Amniotic epithelial cell (primary cell): ENCODE results near the gene BCL2.
"Not testable (repeated sequence)": the region's sequence is repeated elsewhere in the genome, so short reads cannot be mapped to it uniquely, and the experiment has no call there.

Experiments used
- DNase-seq: peaks from one replicate; pipeline ENCODE4 v3.0.0-alpha.2; 2010; ENCODE audit warnings: low read depth

Gene BCL2

DNA sequence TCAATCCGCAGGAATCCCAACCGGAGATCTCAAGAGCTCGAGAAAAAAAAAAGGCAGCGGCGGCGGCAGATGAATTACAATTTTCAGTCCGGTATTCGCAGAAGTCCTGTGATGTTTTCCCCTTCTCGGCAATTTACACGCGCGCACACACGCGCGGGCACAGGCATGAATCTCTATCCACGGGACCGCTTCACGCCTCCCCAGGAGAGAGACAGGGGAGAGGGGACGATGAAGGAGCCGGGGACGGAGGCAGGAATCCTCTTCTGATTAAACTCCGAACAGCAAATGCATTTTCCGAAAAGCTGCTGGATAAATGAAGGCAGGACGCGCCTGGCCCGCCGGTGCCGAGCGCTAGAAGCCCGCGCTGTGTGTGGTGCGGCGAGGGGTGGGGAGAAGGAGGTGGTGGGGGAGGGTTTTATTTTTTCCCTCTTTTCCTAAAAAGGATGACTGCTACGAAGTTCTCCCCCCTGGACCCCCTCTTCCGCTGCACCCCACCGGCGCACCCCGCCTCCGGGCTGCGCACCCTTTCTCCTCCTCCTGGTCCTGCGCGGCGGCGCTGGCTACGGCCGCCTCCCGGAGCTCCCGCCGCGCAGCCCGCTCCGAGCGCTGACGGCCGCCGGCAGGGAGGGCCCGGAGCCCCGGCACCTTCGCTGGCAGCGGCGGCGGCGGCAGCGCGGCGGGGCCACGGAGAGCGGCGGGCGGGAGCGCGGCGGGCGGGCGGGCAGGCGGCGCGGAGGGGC is at the start of gene BCL2:
TSS of gene BCL2 (minus strand) at position 387 of the 740 bp plus-strand sequence.
- DNase-seq: peak; percentile 13

DNA sequence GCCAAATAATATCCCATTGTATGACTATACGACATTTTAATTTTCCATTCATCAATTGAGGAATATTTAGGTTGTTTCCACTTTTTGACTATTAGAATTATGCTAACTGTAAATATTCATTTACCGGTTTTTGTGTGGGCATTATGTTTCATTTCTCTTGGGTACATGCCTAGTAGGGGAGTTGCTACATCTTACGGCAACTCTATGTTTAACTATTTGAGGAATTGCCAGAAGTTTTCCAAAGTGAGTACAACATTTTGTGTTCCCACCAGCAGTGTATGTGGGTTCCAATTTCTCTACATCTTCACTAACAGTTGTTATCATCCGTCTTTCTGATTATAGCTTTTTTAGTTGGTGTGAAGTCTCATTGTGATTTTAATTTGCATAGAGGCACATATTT is 49.0 kb upstream of the BCL2 start:
- DNase-seq: no peak

GRCh38 chr18:63367053-63367953 is 47.7 kb upstream of the BCL2 start, which contains the start of gene KDSR:
Gene KDSR, minus strand, starts transcription at chr18:63367206. Its CDS starts 88 bp downstream, at chr18:63367118.
- peak; percentile 99 for DNase-seq

DNA sequence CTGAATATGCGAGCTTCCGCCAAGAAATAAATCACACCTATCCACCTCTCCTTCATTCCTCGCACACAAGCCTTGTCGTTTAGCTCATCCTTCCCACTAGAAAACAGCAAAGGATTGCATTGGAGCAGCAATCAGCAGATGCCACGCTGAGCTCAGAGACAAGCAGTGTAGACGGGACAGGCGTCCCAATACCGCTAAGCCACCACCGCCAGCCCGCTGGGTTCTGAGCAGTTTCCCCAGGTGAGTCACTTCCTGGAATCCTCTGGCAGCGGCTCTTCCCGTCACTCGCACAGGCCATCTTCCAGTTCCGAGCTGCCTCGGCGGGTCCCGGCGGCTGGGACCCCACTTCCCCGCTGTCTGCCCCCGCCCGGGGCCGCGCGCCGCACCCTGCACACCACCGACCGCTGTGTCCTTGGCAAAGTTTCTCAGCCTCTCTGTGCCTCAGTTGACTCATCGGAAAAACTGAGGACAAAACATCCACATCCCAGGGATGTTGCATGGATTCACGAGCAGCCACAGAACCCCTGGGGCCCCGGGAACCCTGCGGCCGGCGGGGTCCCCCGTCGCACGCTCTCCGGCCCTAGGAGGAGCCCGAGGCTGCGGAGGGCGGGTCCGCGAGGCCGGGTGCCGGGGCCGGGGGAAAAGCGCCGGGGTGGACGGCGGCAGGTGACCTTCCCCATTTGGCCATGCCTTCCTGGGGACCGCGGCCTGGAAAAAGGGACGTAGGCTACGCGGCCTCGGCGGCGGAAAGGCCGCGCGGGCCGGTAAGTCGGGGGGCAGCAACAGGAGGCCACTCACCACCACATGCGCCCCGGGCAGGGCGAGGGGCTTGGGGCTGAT is 46.9 kb upstream of the BCL2 start:
- peak; percentile 46 for DNase-seq

- no peak for DNase-seq
Measured at GRCh38 chr18:63365876-63366212, 46.3 kb upstream of the BCL2 start.

GRCh38 chr18:63363951-63364350 is 44.4 kb upstream of the BCL2 start:
- peak; percentile 94 for DNase-seq

DNA sequence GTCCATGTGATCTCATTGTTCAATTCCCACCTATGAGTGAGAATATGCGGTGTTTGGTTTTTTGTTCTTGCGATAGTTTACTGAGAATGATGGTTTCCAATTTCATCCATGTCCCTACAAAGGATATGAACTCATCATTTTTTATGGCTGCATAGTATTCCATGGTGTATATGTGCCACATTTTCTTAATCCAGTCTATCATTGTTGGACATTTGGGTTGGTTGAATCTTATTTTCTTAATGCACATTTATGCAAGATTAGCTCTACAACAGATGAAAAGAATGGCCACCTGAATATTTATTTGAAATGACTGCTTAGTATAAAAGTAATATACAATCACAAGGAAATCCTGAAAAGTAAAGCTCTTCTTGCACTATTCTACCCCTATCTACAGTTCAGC is 43.9 kb upstream of the BCL2 start:
- not testable (repeated sequence) for DNase-seq

DNA sequence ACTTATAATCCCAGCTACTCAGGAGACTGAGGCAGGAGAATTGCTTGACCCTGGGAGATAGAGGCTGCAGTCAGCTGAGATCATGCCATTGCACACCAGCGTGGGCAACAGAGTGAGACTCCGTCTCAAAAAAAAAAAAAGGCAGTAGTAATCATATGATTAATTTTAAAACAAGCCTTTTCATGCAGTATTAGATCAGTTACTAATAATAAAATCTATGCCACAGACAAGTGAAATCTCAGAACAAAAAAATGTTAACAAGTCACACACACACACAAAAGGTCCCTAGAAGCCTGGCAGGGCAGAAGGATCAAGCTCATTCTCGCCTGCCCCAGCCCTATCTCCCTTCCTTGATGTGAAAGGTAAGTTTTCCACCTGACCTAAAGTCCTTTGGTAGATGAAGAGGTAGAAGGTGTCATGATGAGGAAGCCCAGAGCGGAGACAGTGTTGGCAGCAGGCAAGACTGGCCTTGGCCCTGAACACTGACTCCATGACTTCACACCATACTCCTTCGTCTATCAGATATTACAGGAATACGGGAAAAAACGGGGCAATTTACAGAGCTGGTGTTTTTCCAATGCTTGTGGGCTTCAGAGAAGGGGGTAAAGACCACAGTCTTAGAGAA is 36.8 kb upstream of the BCL2 start:
- DNase-seq: no peak

DNA sequence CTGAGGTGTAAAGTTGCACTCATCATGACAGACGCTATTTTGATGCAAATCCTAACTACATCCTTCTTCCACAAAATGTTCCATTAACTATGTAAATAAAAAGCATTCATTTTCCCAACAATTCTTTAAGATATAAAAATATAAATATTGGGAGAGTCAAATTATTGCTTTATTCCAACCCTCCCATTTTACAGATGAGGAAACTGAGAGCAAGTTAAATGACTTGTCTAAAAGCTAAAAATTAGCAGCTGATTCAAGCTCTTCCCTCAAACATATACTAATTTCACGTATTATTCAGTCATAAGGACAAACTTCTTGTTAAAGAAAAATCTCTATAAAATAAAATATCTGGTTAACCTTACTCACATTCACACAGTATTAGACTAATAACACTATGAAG is 30.7 kb upstream of the BCL2 start:
- DNase-seq: no peak

- no peak for DNase-seq
Measured at GRCh38 chr18:63348508-63349136, 29.1 kb upstream of the BCL2 start.

DNA sequence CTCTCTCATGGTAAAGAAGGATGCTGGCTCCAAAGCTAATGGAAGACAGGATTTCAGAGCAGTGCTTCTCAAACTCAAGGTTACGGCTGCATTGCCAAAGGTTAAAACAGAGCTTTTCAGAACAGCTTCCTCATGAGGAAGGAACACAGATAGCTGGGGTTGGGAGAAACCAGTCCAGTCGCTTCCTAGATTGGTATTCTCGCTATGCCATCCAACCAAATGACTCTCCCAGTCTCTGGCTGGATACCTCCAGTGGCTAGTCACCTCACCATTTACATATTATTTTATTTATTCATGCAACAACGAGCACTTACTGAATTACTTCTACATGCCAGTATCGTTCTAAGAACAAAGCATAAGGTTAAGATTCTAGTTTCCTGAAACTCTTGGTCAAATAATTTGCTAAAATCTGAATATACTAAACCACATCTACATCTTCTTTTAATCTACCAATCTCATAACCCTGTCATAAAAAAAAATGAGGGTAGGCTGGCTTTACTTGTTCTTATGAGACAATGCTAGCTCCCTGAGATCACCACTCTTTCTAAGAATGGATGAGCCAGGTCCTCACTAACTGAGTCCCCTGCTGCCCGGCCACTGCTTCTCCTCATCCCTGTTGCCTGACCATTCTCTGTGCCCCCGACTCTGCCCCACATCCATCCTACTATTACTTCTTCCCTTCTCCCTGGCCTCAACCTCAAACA is 27.1 kb upstream of the BCL2 start:
- no peak for DNase-seq

DNA sequence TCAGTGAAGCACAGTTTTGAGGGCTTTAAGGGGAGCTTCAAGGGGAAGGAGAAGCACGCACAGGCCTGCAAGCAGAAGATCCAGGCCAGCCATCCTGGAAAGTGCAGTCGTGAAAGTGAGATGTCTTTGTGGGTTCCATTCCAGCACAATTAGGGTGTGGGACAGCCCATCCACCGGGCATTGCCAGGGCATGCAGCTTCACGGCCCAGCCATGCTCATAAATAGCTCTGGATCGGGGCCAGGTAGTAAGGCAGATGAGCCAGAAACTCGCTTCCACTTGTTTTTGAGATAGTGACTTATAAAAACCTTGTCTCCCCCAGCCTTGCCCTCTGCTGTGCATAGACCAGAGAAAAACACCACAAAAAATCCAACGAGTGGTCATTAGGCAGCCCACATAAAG is 26.5 kb upstream of the BCL2 start:
- no peak for DNase-seq

DNA sequence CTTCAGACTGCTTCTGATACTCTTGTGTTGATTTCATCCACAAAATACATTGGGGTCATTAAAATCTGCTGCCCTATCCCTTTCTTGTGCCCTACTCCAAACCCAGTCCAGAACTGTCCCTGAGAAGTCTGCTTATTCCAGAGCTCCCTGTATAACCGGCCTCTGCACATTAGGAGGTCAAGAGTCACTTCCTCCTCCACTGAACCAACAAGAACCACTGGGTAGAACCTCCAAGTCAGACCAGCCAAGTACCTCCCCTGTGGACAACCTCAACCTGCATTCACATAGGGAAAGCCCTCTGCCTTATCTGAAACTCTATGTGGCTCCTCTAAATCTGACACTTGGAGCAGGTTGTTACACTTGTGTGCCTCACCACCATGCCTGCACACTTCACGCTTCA is 25.3 kb upstream of the BCL2 start:
- DNase-seq: no peak

- no peak for DNase-seq
Measured at GRCh38 chr18:63344263-63344662, 24.7 kb upstream of the BCL2 start.

GRCh38 chr18:63342206-63342605 is 22.6 kb upstream of the BCL2 start:
- peak; percentile 42 for DNase-seq

- peak; percentile 32 for DNase-seq
Measured at GRCh38 chr18:63339920-63340484, 20.4 kb upstream of the BCL2 start.

DNA sequence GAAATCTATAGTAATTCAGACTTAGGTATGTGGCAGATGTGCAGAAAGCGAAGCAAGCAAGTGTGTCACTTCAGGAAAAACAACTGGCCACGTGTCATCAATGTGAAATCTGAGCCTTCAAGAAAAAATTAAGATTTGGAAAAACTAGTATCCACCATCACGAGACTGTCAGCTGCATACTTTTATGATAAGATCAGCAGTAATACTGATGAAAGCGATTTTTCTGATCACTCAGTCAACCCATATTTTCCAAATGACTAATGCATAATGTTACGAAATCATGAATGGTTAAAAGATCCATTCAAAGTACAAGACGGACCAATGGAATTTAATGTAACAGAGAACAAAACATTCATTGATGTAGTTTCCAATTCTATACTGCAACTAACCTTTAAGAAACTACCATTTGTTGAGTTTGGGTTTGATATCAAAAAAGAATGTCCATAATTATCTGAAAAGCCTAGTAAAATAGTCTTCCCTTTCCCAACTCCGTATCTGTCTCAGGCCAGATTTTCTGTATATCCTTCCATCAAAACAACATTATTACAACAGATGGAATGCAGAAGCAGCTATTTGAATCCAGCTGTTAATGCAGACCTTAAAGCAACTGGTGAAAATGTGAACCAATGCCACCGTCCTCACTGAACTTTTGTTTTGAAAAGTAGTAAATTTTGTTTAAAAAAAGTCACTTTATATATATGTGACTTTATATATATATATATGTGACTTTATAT is 17.0 kb upstream of the BCL2 start:
- DNase-seq: peak; percentile 86

- no peak for DNase-seq
Measured at GRCh38 chr18:63331105-63331504, 11.5 kb upstream of the BCL2 start.

GRCh38 chr18:63329431-63330145 is 10.0 kb upstream of the BCL2 start:
- DNase-seq: no peak
